Body of pancreas (tissue), 4 donors: ENCODE measurements around the gene UCK2. TPM values are rescaled to one million over a fixed set of nuclear protein-coding genes. Genes with fewer than 3 reads are reported as not detected.
A peak's percentile ranks its signal among the peaks of the same experiment; 100 is the strongest.

Experiments used
- ATAC-seq: fragments of 150-250 bp; one replicate; pipeline ENCODE4 v1.9.1; 2016
- DNase-seq, 4 donors: peaks; one replicate each; pipeline ENCODE4 v3.0.0-alpha.2; 2019
- H3K27ac ChIP-seq, 4 donors: fragments of 200-600 bp; sonication (generic); 1 replicate in 3 of 4; 2 replicates in 1 of 4; pipeline versions ENCODE4 v1.5.1 to v1.6.1; 2016 to 2019; ENCODE audit warnings: mild to moderate bottlenecking in 1 of 4, mixed read lengths in 1 of 4, moderate library complexity in 1 of 4
- H3K27me3 ChIP-seq, 2 donors: fragments of 200-600 bp; sonication (generic); one replicate each; pipeline ENCODE4 v1.6.0; 2016; ENCODE audit warnings: mild to moderate bottlenecking in 1 of 2
- H3K36me3 ChIP-seq, 2 donors: fragments of 200-600 bp; sonication (generic); replicated peaks in 1 of 2; 2 replicates each; pipeline ENCODE4 v1.5.1; 2016; ENCODE audit warnings: low read depth in 2 of 2; ENCODE audit not compliant: insufficient read depth in 1 of 2
- H3K4me1 ChIP-seq: fragments of 200-600 bp; sonication (generic); one replicate; pipeline ENCODE4 v1.6.0; 2016
- H3K4me3 ChIP-seq, 2 donors: fragments of 200-600 bp; sonication (generic); 1 replicate in 1 of 2; 2 replicates in 1 of 2; pipeline ENCODE4 v1.5.1; 2016 to 2019
- H3K9me3 ChIP-seq, 3 donors: fragments of 200-600 bp; sonication (generic); 1 replicate in 2 of 3; 2 replicates in 1 of 3; pipeline ENCODE4 v1.5.1; 2016
- POLR2A ChIP-seq, 3 donors: fragments of 450-650 bp; IDR thresholded peaks; one replicate each; pipeline ENCODE4 v1.6.1; 2016; ENCODE audit warnings: antibody characterized with exemption in 3 of 3, mild to moderate bottlenecking in 2 of 3
- WGBS, 2 donors: methylation state at CpG; one replicate each; pipeline ENCODE4 v1.1.5; 2017; 5-methylcytosine and 5-hydroxymethylcytosine counted together
- intact Hi-C: fragments of 100-400 bp; cut with DNase I; formaldehyde crosslinking; loops from one replicate; pipeline ENCODE4 v1.15.1; 2023
- total RNA-seq, 2 donors: library from RNA; depleted of rRNA; stranded (reverse); fragments of >200 nt; gene quantifications; one replicate each; pipeline ENCODE4 v1.1.0, GENCODE V29; 2016
- TF ChIP-seq, protein P1 (sequence below), 7 experiments: fragments of 450-650 bp in 4 of 7; fragments of 200-600 bp in 3 of 7; sonication (generic) in 3 of 7; IDR thresholded peaks; one replicate each; pipeline ENCODE4 v1.5.1; 2016 to 2019; ENCODE audit warnings: antibody characterized with exemption in 7 of 7

Gene UCK2
- total RNA-seq, 2 donors from 2014 or later = 23.3 to 27.4 TPM

- Histone ChIP-seq H3K27ac (peak overlapping the region in 2 of 4 donors; percentile 20 to 25), H3K9me3 (no peaks in the 10 kb centered on the region), H3K36me3 (peaks cover 0 to 2% of the 10 kb centered on the region in 2 donors), H3K4me3 (no peak overlapping the region), H3K4me1 (peaks cover 26% of the 10 kb centered on the region), H3K27me3 (no peaks in the 10 kb centered on the region)
- ATAC-seq = peak; percentile 41
- TF ChIP-seq POLR2A (IDR thresholded peaks at IDR 0.05) = no peak
- TF ChIP-seq, protein P1, sequence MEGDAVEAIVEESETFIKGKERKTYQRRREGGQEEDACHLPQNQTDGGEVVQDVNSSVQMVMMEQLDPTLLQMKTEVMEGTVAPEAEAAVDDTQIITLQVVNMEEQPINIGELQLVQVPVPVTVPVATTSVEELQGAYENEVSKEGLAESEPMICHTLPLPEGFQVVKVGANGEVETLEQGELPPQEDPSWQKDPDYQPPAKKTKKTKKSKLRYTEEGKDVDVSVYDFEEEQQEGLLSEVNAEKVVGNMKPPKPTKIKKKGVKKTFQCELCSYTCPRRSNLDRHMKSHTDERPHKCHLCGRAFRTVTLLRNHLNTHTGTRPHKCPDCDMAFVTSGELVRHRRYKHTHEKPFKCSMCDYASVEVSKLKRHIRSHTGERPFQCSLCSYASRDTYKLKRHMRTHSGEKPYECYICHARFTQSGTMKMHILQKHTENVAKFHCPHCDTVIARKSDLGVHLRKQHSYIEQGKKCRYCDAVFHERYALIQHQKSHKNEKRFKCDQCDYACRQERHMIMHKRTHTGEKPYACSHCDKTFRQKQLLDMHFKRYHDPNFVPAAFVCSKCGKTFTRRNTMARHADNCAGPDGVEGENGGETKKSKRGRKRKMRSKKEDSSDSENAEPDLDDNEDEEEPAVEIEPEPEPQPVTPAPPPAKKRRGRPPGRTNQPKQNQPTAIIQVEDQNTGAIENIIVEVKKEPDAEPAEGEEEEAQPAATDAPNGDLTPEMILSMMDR (IDR thresholded peaks at IDR 0.05) = no peak
- intact Hi-C loops = loop anchor here (10.0 kb wide), 1 partner anchor 65 kb away; no protein-coding TSS in a partner anchor
- DNase-seq = peak in 2 of 4 donors; percentile 54 to 63
- WGBS, 2 donors = 35 to 50% methylated on average over 4 of the region's 4 CpGs
Measured at GRCh38 chr1:165899461-165899941, 72.1 kb downstream of the UCK2 start.

- intact Hi-C loops = no loop called here
- peaks cover 0 to 2% of the 10 kb centered on the region in 2 donors for H3K36me3 ChIP-seq
- H3K4me3 ChIP-seq = no peak overlapping the region
- ATAC-seq = peak; percentile 77
- H3K27me3 ChIP-seq = no peaks in the 10 kb centered on the region
- TF ChIP-seq POLR2A (IDR thresholded peaks at IDR 0.05) = peak in 1 of 3 donors; percentile 7
- TF ChIP-seq, protein P1 (IDR thresholded peaks at IDR 0.05) = no peak
- no peaks in the 10 kb centered on the region for H3K9me3 ChIP-seq
- 27 to 39% methylated on average over 21 to 22 of the region's 22 CpGs for WGBS, 2 donors
- peaks cover 26% of the 10 kb centered on the region for H3K4me1 ChIP-seq
- DNase-seq = peak; percentile 62 to 89 (median 78)
- peak overlapping the region; percentile 15 to 41 (median 24) for H3K27ac ChIP-seq
Measured at GRCh38 chr1:165900576-165901380, 73.4 kb downstream of the UCK2 start.

- Histone ChIP-seq H3K27ac (no peak overlapping the region), H3K27me3 (no peaks in the 10 kb centered on the region), H3K36me3 (peaks cover 0 to 2% of the 10 kb centered on the region in 2 donors), H3K9me3 (no peaks in the 10 kb centered on the region), H3K4me3 (no peak overlapping the region), H3K4me1 (peaks cover 26% of the 10 kb centered on the region)
- ATAC-seq = no peak
- DNase-seq = no peak
- TF ChIP-seq, protein P1 (IDR thresholded peaks at IDR 0.05) = no peak
- no peak for TF ChIP-seq POLR2A (IDR thresholded peaks at IDR 0.05)
- WGBS, 2 donors = 100% methylated on average over 3 to 4 of the region's 4 CpGs
- intact Hi-C loops = no loop called here
Measured at GRCh38 chr1:165902565-165902964, 75.2 kb downstream of the UCK2 start.

DNA sequence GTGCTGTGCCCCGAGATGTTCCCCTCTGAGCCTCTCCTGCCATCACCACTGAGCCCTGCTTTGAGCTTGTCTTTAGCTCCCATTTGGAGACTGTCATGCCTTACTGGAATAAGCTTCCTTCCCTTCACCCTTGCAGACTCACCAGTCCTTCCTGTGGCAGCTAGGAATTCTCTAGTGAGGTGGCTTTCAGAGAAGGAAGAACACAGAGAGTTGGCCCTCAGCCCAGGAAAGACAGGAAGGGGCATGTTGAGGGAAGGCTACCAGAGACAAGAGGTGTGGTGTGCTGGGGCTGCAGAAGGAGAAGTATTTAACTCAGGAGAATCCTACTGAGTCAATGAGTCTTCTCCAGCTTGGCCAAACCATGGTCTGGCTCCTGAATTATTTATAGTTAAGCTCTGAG, 76.3 kb downstream of the UCK2 start:
- DNase-seq (peak in 1 of 4 donors; percentile 26), ATAC-seq (no peak)
- Histone ChIP-seq H3K36me3 (peaks cover 0 to 5% of the 10 kb centered on the region in 2 donors), H3K27me3 (no peaks in the 10 kb centered on the region), H3K9me3 (no peaks in the 10 kb centered on the region), H3K4me1 (peaks cover 26% of the 10 kb centered on the region), H3K27ac (no peak overlapping the region), H3K4me3 (no peak overlapping the region)
- TF ChIP-seq, protein P1 (IDR thresholded peaks at IDR 0.05) = no peak
- no peak for TF ChIP-seq POLR2A (IDR thresholded peaks at IDR 0.05)
- intact Hi-C loops = no loop called here
- 73 to 100% methylated on average over 1 of the region's 1 CpG for WGBS, 2 donors
